HG03558 (cell line): ENCODE measurements around the gene NDUFAF8.

Experiments used
- ATAC-seq: cut with Tn5 transposase; IDR thresholded peaks from one replicate; pipeline ENCODE4 v1.9.1; 2021; ENCODE audit warnings: moderate number of reproducible peaks; ENCODE audit not compliant: unreplicated experiment; ENCODE audit errors: extremely low read depth

Gene NDUFAF8

DNA sequence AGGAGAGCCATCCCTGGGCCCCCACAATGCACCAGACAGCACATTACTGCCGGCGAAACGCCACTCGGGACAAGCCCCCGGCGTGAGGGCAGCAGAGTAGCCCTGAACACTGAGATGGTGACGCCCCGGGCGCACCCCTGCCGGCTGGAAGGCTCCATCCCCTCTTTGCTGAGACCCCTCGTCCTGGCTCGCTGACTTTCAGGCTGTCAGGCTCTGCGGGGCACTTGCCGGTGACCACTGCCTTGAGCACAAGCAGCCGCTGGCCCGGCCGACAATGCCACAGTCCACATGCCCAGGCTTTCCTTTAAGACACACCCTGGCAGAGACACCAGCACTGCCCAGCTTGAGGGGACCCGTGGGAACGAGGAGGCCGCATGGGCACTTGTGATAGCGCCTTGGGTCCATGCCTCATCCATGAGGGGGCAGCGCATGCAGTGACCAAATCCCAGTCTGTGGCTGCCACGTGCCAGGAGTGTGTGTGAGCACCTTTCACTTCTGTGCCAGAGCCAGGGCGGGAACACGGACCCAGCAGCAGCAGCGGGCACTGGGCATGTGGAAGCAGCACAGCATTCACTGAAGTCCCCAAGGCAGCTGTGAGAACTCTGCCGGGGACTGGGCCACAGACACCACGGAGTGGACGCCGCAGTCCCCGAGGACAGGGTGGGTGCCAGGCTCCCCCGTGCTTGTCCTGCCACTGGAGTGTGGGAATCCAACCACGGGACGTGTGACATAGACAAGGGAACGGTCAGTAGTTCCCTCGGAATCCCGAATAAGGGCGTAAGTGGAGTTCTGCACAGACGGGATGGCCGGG is 24.5 kb downstream of the NDUFAF8 start:
- ATAC-seq = no peak

DNA sequence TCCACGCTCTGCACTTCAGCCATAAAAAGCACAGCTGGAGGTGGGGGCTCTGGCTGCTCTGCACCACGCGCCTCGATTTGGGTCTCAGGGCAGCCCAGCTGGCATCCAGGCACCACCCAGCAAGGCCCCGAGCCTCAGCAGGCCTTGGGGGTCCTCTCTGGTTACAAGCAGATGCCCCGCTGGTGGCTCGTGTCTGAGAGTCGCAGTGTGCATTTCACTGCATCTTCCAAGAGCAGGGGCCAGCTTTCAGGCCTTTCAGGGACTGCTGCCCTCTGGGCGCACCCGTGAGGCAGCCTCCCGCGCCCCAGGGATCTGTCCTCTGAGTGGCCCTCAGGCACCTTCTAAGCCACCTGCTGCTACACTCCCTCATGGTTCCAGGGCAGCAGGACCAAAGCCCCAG is 25.5 kb downstream of the NDUFAF8 start:
- no peak for ATAC-seq

DNA sequence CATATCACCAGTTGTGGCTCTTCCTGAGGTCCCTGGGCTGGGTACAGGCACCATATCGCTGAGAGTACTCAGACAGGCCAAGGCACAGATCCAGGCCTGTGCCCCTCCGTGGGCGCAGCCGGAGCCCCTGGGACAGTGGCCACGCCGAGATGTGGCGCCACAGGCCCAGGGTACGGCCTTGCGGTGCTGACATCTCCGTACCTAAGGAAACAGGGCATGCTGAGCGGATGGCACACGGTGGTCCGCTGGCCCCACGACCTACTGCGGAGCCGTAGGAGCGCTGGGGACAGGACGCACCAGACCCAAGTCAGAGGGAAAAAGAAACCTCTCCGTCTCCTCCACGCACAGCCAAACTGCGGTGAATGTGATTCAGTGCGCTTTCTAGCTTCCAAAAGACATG is 26.5 kb downstream of the NDUFAF8 start:
- ATAC-seq = no peak

DNA sequence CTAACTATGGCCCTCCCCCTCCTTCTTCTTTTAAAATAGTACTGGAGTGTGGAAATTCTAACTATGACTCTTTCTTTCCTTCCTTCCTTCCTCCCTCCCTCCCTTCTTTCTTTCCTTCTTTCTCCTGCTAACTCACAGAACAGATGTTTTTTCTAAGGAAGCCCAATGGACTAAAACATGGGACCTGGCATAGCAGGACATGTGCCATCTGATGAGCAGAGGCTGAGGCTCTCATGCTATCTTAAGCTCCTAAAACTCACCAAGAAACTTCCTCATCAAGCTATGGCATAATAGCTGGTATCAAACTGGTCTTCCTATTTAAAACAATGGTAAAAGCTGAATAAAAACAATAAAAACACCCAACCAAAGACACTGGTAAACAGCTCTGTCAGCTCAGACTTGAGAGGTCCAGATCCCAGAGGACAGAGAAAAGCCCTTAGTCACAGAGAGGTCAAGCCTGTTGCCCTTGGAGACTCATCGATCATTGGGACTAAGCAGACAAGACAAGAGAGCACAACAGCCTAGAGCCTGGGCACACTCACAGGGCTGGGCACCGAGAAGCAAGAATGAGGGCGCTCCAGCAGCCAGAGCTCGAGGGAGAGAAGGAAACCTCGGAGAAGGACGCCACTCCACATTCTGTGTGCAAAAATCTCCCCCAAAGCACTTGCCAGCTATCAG is 28.4 kb downstream of the NDUFAF8 start:
- no peak for ATAC-seq

DNA sequence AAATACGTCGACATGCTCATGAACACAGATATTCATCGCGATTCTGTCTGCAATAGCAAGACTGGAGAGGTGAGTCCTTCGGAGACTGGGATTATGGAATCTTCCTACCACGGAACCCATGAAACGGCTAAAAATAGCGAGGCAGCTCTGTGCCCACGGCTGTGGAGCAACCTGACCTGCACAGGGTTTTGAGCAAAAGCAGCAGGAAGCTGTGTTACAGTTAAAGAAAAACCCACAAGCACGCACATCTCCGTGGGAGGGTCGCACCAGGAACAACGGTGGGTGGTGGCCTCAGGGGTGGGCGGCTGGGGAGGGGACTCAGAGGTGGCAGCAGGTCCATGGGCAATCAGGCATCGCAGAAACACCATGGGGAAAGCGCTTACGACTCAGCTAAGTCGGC is 31.2 kb downstream of the NDUFAF8 start:
- no peak for ATAC-seq

DNA sequence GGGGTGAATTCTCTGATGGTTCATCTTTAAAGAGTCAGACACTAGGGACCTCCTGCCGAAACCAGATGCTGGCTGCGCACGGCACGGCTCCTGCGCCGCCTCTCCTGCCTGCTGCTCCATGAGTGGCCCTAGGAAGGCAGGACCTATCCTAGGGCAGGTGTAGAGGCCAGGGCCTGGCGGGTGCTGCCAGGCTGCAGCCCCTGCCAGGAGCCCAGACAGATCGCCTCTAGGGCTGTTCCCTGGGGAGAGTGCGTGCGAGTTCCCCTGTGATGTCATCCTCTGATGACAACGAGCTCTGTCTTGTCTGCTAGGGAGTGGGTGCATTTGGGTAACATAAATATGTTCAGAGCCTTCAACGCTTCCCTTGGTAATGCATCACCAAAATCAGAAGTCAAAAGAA is 32.1 kb downstream of the NDUFAF8 start:
- ATAC-seq = no peak

DNA sequence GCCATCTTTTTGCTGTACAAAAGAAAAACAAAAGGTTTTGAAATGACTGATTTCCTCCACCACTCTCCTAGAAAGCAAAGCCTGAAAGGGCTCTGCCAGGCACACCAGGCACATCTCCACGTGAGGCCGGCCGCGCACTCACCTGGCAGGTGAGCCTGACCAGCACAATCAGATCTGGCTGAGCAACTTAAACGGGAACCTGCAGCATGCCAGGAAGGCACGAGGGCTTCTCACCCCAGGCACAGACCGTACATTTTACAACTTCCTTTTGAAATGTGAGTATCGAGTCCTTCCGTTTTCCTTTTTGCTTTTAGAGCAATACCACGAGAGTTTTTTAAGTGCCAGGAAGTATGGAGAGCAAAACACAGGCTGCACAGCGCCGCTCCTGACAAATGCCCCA is 33.5 kb downstream of the NDUFAF8 start:
- no peak for ATAC-seq

DNA sequence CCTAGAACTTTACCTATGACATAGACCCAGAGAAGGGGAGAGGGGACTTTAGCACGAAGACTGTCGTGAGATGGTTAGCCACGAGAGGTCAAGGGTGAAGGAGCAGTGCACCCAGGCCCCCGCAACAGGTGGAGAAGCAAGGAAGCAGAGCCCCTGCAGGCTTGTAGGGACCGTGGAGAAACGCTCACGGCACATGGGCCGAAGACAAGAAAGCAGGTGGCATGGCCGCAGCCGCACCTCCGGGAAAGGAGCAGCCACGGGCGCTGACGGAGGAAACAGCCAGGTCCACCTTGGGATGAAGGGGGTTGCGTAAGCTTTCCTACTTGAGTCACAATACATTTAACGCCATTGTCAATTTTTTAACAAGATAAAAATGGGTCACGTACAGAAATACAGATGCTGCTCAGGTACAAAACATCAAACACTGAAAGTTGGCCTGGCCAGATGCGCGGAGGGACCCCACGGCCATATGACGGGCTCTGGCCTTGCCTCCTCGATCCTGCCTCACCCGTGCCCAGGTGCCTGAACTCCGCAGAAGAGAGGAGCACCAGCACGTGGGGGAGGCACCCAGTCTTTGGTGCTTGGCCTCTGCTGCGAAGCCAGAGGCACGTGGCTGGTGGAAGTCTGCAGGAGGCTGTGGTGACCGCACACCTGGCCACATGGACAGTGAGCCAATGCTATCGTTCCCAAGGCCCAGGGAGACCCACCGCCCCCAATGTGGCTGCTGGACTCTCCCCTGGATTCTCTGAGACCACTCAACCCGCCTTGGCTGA is 34.8 kb downstream of the NDUFAF8 start:
- ATAC-seq = no peak

DNA sequence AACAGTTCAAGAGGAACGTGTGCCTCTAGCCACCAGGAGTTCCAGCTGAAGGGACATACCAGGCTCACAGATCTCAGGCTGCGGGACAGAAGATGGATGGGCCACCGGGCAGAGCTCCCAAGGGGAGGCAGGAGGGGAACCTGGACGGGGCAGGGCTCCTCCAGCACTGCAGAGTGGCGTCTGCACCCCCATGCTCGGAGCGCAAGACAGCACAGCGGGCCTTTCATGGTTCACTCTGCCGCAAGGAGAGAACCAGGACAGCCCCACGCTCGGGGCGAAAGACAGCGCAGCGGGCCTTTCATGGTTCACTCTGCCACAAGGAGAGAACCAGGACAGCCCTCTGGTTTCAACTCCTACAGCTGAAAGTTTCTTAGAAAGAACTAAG is 35.3 kb downstream of the NDUFAF8 start:
- no peak for ATAC-seq

DNA sequence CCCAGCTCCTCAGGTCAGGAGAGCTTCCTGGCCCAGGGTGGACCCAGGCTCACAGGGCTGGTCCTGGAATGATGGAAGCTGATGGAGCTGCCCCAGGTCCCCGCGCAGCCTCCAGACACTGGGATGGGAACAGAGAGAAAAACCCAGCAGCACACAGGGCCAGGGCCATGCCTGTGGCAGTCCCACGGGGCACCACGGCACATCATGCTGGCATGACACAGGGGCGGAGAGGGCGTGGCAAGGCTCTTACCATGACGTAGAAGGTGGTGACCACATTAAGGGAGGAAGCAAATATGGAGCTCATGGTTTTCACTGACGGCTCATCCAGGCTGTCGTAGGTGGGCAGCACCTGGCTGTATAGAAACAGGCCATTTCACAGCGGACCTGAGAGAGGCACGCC is 37.7 kb downstream of the NDUFAF8 start:
- no peak for ATAC-seq

DNA sequence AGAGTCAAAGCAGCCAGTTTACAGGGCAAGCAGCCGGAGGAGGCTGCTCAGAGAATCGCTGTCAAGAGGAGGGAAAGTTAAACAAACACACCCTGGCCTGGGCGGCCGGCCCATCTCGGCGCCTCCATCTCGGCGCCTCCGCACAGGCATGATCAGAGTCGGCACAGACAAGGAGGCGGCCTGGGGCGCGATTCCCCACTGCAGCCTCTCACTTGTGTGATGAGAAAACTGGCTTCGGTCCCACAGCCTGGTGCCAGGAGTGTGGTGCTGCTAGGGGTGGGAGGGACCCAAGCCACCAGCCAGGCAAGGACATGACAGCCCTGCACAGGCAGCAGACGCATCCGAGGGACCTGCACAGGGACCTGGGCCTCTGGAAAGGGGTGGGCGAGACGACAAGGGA is 38.3 kb downstream of the NDUFAF8 start:
- no peak for ATAC-seq

DNA sequence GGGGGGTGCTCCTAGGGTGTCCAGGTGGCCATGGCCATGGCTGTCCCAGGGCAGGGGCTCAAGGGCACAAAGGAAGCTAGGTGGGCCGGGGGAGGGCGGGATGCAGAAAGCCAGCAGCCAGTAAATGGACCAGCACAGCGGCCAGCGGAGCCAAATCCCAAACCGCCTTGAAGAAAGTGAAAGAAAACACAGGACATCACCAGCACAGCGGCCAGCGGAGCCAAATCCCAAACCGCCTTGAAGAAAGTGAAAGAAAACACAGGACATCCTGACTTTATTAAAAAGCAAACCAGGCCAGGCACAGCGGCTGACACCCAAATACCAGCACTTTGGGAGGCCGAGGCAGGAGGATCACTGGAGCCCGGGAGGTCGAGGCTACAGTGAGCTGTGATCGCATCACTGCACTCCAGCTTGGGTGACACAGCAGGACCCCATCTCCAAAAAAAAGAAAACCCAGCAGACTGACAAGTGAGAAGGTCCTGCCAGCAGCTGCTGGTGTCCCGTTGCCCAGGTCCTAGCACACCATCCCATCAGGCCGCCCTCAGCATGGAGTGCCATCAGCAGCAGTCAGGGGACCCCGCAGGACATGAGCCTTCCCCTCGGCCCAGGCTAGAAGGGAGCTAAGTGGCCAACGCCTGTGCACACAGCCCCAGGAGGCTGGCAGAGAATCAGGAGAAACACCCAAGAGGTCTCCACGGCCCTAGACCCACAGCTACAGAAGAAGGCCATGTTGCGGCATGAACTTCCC is 39.0 kb downstream of the NDUFAF8 start:
- ATAC-seq = no peak

DNA sequence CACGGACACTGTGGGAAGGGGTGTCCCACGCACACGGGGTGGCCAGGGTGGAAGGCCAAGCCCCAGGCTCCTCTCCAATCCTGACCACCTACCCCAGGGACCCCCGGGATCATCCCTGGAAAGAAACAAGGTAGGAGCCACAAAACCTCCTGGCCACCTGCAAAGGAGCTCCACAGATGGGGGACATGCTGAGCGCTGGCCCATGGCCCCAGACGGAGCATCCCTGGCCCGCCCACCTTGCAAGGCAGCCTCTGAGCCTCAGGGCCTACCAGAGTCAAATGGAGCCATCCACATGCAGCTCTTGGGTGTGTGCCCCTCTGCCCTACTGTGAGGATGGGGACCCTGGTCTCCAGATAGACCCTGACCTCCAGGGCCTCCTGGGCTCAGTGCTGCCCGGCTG is 39.7 kb downstream of the NDUFAF8 start:
- ATAC-seq = no peak

DNA sequence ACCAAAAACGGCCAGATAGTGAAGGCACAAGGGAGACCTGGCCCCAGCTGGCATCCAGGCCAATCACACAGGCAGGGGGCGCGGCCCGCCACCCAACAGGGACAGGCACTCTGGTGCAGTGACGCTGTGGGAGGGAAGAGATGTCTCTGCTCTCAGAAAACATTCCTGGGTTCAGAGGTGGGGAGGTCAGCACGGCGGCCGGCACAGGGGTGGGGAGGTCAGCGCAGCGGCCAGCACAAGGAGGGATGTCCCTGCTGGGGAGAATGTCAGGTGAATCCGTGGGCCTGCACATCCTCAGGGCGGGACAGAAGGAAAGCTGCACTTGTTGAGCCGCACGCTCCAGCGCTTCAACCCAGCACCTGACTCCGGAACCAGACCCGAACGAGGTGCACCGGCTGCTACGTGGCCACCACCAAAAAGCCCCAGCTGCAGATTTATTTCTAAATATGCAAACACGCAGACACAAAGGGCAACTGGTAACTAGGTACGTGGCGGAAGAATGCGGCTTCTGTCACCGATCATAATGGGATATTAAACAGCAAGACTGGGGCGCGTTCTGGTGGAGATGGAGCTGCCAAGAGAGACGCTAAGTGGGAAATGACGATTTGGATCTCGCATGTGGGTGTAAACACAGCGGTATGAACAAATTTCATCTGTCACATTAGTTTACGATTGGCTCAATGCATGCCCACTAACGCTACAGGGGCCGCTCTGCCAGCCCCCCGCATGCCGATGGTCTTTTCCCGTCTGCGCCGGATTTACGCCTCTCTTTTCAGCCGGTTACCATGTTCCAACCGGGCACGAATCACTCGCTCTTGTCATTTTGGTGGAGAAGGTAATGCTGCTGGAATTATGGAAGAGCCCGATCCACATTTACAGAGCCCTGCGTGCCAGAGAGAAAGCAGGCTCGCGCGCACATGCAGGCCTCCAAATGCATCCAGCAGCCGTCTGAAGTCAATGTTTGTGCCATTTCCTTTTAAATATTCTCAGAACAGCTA is 40.5 kb downstream of the NDUFAF8 start:
- ATAC-seq = no peak

DNA sequence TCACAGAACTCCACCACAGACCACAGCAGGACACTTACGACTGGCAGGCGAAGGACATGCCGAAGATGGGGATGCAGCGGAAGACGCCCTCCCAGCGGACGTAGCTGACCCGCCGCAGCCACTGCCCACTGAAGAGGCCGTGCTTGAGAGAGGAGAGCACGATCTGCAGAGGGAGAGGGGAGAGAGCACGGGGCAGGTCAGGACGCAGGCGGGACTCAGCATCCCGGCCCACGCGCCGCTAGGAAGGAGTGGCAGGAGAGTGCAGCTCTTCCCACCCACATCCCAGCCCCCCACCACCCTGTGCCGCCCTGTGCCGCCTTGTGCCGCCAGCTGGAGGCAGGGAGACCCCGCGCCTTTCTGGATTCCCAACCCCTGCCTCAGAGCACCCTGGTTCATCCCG is 41.5 kb downstream of the NDUFAF8 start:
- no peak for ATAC-seq

DNA sequence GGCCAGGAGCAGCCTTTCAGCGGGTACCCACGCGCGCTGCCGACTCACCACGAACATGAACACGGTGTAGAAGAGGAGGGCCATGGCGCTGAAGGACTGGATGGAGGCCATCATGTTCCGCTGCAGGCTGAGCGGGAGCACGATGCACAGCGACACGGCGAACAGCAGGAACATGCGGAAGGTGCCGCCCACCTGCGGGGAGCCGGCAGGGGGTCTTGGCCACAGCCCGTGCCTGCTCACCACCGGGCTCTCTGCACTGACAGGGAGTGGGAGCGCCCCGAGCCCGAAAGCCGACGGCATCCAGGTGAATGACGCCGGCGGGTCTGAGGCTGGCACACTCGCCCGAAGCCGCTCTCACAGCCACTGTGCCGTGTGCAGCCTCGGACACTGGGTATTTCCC is 43.0 kb downstream of the NDUFAF8 start:
- no peak for ATAC-seq

DNA sequence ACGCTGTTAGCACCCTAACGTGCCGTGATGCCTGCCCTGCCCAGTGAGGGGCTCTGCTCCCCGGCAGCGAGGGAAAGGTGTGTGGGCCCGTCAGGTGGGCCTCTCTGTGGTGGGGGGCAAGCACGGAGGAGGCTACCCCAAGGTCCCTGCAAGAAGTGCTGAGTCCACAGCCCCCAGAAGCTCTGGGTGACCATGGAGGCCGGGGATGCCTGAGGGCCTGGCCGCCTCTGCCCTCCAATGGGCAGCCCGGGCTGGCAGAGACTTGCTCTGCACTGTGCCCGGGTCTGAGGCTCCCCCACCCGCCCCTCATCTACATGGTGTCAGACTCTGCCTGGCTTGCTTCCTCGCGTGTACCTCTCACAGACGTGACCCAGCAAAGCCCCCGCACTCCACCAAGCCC is 43.8 kb downstream of the NDUFAF8 start:
- no peak for ATAC-seq

DNA sequence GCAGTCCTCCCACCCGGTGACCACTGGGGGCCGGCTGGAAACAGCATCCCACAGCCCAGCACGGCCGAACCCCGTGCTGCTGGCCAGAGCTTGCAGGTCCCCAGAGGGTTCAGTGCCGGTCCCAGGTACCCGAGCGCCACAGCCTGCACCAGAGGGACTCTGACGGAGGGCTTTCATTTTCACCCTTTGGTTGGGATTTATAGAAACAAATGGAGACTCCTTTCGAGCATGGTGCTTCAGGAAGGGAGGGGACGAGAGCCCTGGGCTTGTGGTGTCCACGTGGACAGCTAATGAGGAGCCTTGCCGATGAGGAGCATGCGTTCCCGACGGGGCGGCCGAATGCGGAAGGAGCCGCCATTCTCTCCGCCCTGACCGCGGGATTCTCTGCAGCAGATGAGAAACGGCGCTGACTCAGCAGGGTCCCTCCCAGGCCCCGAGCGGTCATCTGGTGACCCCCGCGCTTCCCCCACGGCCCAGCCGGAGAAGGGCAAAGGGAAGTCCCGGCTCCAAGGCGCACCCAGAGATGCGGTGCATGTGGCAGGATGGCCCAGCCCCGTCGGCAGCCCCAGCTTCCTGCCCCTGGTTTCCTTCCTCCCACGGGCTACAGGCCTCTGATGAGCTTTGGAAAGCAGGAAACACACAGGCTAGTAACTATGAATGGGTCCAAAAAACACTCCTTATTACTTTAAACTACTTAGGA is 46.2 kb downstream of the NDUFAF8 start:
- no peak for ATAC-seq

DNA sequence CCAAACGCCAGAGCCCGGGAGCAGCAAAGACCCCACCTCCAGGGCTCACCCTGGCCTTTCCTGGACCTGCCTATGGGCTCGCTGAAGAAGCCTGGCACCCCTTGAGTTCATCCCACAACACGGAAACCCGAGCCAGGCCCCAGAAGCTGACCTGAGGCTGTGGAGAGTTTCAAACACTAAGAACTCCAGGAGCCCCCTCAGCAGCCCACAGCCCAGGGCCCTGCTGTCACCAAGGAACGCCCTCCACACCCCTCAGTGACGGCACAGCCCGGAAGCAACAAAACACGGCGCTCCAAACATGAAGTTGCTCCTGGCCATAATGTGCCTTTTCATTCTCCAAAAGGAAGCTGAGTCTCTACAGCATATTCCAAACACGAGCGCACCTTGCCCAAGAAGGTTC is 46.8 kb downstream of the NDUFAF8 start:
- no peak for ATAC-seq
